Inflammatory macrophage treated with lipopolysaccharide for 4 hours (primary cell): ENCODE results near the gene MATN1.

Source experiments
- DNase-seq: peaks from one replicate; pipeline ENCODE4 v3.0.0-alpha.2; 2020

The MATN1 gene

GRCh38 chr1:30678209-30678608, 45.2 kb downstream of the MATN1 start:
- DNase-seq = no peak

GRCh38 chr1:30677471-30677870, 45.9 kb downstream of the MATN1 start:
- DNase-seq = no peak

GRCh38 chr1:30675761-30676160, 47.6 kb downstream of the MATN1 start:
- peak; percentile 79 for DNase-seq

- DNase-seq = peak; percentile 23
Measured at GRCh38 chr1:30675289-30675688, 48.1 kb downstream of the MATN1 start.

GRCh38 chr1:30673395-30673794, 50.0 kb downstream of the MATN1 start:
- DNase-seq = no peak

GRCh38 chr1:30672661-30673060, 50.7 kb downstream of the MATN1 start:
- DNase-seq = no peak

- DNase-seq = no peak
Measured at GRCh38 chr1:30670240-30671060, 52.9 kb downstream of the MATN1 start.

GRCh38 chr1:30668546-30669327, 54.6 kb downstream of the MATN1 start:
- DNase-seq = no peak

- no peak for DNase-seq
Measured at GRCh38 chr1:30668024-30668423, 55.4 kb downstream of the MATN1 start.

GRCh38 chr1:30666756-30667273, 56.6 kb downstream of the MATN1 start:
- DNase-seq = no peak

GRCh38 chr1:30665216-30666010, 58.0 kb downstream of the MATN1 start:
- DNase-seq = no peak

- DNase-seq = no peak
Measured at GRCh38 chr1:30664103-30664755, 59.2 kb downstream of the MATN1 start.

- no peak for DNase-seq
Measured at GRCh38 chr1:30663596-30664091, 59.7 kb downstream of the MATN1 start.

- no peak for DNase-seq
Measured at GRCh38 chr1:30662291-30662840, 61.0 kb downstream of the MATN1 start.

GRCh38 chr1:30661311-30661710, 62.1 kb downstream of the MATN1 start:
- no peak for DNase-seq
